Heart right ventricle (tissue), 16 donors: ENCODE data around the gene LAPTM5. TPM values are rescaled to one million over a fixed set of nuclear protein-coding genes. Genes with fewer than 3 reads are reported as not detected.

Source experiments
- ATAC-seq, 8 donors: fragments of 200-7000 bp; cut with Tn5 transposase; one replicate each; pipeline ENCODE4 v1.9.1; 2020; ENCODE audit warnings: mild to moderate bottlenecking in 8 of 8, moderate library complexity in 8 of 8, moderate number of reproducible peaks in 1 of 8
- DNase-seq, 2 donors: peaks; one replicate each; pipeline ENCODE4 v3.0.0-alpha.2; 2020
- H3K27ac ChIP-seq, 10 donors: fragments of 200-600 bp; sonication (generic) in 2 of 10; one replicate each; pipeline versions ENCODE4 v1.5.0 to v1.8.0; 2020 to 2022; ENCODE audit warnings: mild to moderate bottlenecking in 3 of 10
- H3K27me3 ChIP-seq, 7 donors: fragments of 200-600 bp; one replicate each; pipeline ENCODE4 v1.8.0; 2021 to 2022; ENCODE audit warnings: mild to moderate bottlenecking in 2 of 7
- H3K36me3 ChIP-seq, 9 donors: fragments of 200-600 bp; sonication (generic) in 1 of 9; one replicate each; pipeline versions ENCODE4 v1.5.0 to v1.8.0; 2020 to 2022; ENCODE audit warnings: mild to moderate bottlenecking in 2 of 9
- H3K4me1 ChIP-seq, 9 donors: fragments of 200-600 bp; sonication (generic) in 1 of 9; one replicate each; pipeline versions ENCODE4 v1.5.0 to v1.8.0; 2020 to 2022; ENCODE audit warnings: mild to moderate bottlenecking in 4 of 9
- H3K4me3 ChIP-seq, 10 donors: fragments of 200-600 bp; sonication (generic) in 2 of 10; one replicate each; pipeline versions ENCODE4 v1.5.0 to v1.8.0; 2020 to 2022; ENCODE audit warnings: mild to moderate bottlenecking in 7 of 10, moderate library complexity in 2 of 10
- H3K9me3 ChIP-seq, 11 donors: fragments of 200-600 bp in 10 of 11; sonication (generic) in 2 of 11; one replicate each; pipeline versions ENCODE4 v1.5.0 to v1.8.0; 2013 to 2022; ENCODE audit warnings: mild to moderate bottlenecking in 2 of 11, control low read depth in 1 of 11, moderate library complexity in 1 of 11
- CTCF ChIP-seq, 9 donors: fragments of 200-600 bp; sonication (generic) in 2 of 9; IDR thresholded peaks; one replicate each; pipeline versions ENCODE4 v1.5.0 to v1.8.0; 2021 to 2022; ENCODE audit warnings: antibody characterized with exemption in 9 of 9, mild to moderate bottlenecking in 5 of 9, moderate library complexity in 1 of 9
- WGBS, 2 donors: extraction: QIAGEN DNeasy Blood & Tissue Kit; methylation state at CpG; one replicate each; pipeline ENCODE4 v1.1.7; 2013; ENCODE audit warnings: inconsistent platforms in 1 of 2; 5-methylcytosine and 5-hydroxymethylcytosine counted together
- intact Hi-C, 10 donors: fragments of 100-400 bp; cut with DNase I; formaldehyde crosslinking; loops; one replicate each; pipeline versions ENCODE4 v1.11.1 to v1.14.2; 2022
- polyA plus RNA-seq, 2 donors: library from polyadenylated mRNA; stranded (reverse); fragments of 200-250 nt; gene quantifications; one replicate each; pipeline ENCODE4 v1.2.3, GENCODE V29; 2013
- total RNA-seq, 10 donors: library from RNA; stranded (reverse); fragmentation: NEBNext Ultra II Directional in 3 of 10; extraction: Animal tissue kit (Norgen Biotek cat#: 25700) in 3 of 10; gene quantifications; one replicate each; pipeline versions ENCODE4 v1.2.1 to v1.2.4, GENCODE V29; 2021 to 2023
- donor health status: Arrhythmogenic right ventricular cardiomyopathy.
- donor health status: ischemic (EF 13 %, LVEDD 7.1; RV severe dilation, severe dysfunction).
- donor health status: healthy with polysubstance abuse.
- donor health status: DM: no; HTN: yes; CAD: no.
- donor health status: DM: no; HTN: no; CAD: no.
- donor health status: ischemic (EF 25% LVEDD 6.9; RV normal size, moderate dysfunction).
- donor health status: ischemic (EF 25% LVEDD 5.7; RV mildly dilated, moderate dysfunction).
- donor health status: healthy.
- donor health status: DM: yes; HTN: yes; CAD: no.
- donor health status: Ischemic cardiomyopathy.
- donor health status: ischemic (EF 35%, LVEDD 5.7; RV mildly dilated, moderate dysfunction).
- donor health status: nonischemic (EF 11% LVEDD 7.7; RV severe dilation, severe dysfunction).
- donor health status: DM: yes; HTN: yes; CAD: no.
- donor health status: PGD.
- donor health status: ischemic (EF 29% LVEDD 5.4; RV normal size, mild dysfunction).
- donor health status: nonischemic (EF 23%, LVEDD 6.1; RV moderate dilation, normal function).

The LAPTM5 gene
- total and polyA plus RNA-seq, 12 donors = 5.9 to 114 (median 13.9) TPM

DNA sequence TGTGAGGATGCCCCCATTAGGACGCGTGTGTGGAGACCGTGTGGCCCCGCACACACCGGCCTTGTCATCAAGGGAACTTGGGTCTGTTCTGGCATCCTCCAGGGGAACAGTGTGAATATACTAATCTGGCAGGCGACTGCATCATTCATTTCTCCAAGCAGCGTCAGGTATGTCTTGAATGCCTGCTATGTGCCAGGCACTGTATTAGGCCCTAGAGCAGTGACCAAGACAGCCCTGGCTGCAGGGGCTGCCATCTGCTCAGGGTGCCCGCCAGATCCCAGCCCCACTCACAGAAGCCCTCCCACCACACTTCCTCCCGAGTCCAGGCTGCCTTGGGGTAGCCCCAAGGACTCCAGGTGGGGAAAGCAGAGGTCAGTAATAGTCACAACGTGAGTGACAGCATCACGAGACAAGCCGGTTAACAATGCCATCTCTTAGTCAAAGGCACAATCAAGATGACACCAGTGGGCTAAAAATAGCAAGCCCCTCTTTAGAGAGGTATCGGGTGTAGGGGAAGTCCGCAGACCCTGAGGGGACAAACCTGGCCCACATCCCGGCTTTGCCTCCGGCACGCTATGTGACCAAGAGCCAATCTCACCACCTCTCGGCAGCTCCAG lies 7.5 kb upstream of the LAPTM5 start:
- no peak for ATAC-seq
- no peak for DNase-seq
- WGBS, 2 donors = 77 to 83% methylated on average over 18 of the region's 18 CpGs
- no peak for TF ChIP-seq CTCF (IDR thresholded peaks at IDR 0.05)
- Histone ChIP-seq H3K4me3 (no peak overlapping the region), H3K4me1 (peaks cover 0 to 25% (median 11%) of the 10 kb centered on the region in 9 donors), H3K27ac (no peak overlapping the region), H3K36me3 (no peaks in the 10 kb centered on the region), H3K27me3 (peaks cover 0 to 5% (median 0%) of the 10 kb centered on the region in 7 donors), H3K9me3 (no peaks in the 10 kb centered on the region)
- intact Hi-C loops = no loop called here

GRCh38 chr1:30764396-30764795 lies 6.8 kb upstream of the LAPTM5 start:
- TF ChIP-seq CTCF (IDR thresholded peaks at IDR 0.05) = no peak
- no peak for ATAC-seq
- Histone ChIP-seq H3K9me3 (no peaks in the 10 kb centered on the region), H3K27ac (no peak overlapping the region), H3K4me3 (no peak overlapping the region), H3K27me3 (peaks cover 0 to 5% (median 0%) of the 10 kb centered on the region in 7 donors), H3K4me1 (peaks cover 0 to 31% (median 11%) of the 10 kb centered on the region in 9 donors), H3K36me3 (no peaks in the 10 kb centered on the region)
- intact Hi-C loops = no loop called here
- WGBS, 2 donors = 93 to 95% methylated on average over 5 of the region's 5 CpGs
- DNase-seq = no peak

- H3K27ac ChIP-seq = no peak overlapping the region
Measured at GRCh38 chr1:30763651-30764248, 6.2 kb upstream of the LAPTM5 start.

More at GRCh38 chr1:30763651-30764248, 6.2 kb upstream of the LAPTM5 start:
- WGBS, 2 donors = 77 to 83% methylated on average over 10 of the region's 10 CpGs
- DNase-seq = no peak
- peaks cover 0 to 38% (median 11%) of the 10 kb centered on the region in 9 donors for H3K4me1 ChIP-seq
- no peaks in the 10 kb centered on the region for H3K9me3 ChIP-seq
- peak in 4 of 8 donors; percentile 24 to 57 (median 29) for ATAC-seq
- intact Hi-C loops = no loop called here
- TF ChIP-seq CTCF (IDR thresholded peaks at IDR 0.05) = no peak
- H3K27me3 ChIP-seq = peaks cover 0 to 5% (median 0%) of the 10 kb centered on the region in 7 donors
- H3K36me3 ChIP-seq = no peaks in the 10 kb centered on the region
- no peak overlapping the region for H3K4me3 ChIP-seq
